DOHH2 (cell line): ENCODE results near the gene SMIM22.

Source experiments
- EZH2phosphoT487 ChIP-seq: fragments of 200-600 bp; sonication (generic); IDR thresholded peaks from 2 replicates; pipeline ENCODE4 v1.6.1; 2017; ENCODE audit warnings: borderline replicate concordance, mild to moderate bottlenecking, antibody characterized with exemption, low read length, moderate library complexity, mixed read lengths
- TF ChIP-seq, protein P1 (sequence below): fragments of 200-600 bp; sonication (generic); IDR thresholded peaks from one replicate; pipeline ENCODE4 v1.5.1; 2014; ENCODE audit warnings: antibody characterized with exemption, mild to moderate bottlenecking, low read depth, low read length; ENCODE audit not compliant: poor library complexity, severe bottlenecking

DNA sequence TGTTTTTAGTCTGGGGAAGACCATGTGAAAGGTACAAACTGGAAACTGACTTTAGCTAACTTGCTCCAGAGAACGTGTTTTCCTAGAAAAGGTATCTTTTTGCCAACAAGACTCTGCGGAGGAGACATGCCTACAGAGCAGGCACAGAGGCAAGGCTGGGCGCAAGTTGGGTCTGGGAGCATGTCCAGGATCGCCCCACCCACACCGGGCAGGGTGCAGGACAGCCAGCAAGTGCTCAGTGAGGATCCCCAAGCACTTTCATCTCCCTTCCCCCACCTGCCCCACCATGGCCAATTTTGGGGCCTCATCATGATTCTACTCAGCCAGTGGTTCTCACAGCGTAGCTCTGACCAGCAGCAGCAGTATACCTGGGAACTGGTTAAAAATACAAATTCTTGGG is 25.5 kb downstream of the SMIM22 start:
- TF ChIP-seq, protein P1, sequence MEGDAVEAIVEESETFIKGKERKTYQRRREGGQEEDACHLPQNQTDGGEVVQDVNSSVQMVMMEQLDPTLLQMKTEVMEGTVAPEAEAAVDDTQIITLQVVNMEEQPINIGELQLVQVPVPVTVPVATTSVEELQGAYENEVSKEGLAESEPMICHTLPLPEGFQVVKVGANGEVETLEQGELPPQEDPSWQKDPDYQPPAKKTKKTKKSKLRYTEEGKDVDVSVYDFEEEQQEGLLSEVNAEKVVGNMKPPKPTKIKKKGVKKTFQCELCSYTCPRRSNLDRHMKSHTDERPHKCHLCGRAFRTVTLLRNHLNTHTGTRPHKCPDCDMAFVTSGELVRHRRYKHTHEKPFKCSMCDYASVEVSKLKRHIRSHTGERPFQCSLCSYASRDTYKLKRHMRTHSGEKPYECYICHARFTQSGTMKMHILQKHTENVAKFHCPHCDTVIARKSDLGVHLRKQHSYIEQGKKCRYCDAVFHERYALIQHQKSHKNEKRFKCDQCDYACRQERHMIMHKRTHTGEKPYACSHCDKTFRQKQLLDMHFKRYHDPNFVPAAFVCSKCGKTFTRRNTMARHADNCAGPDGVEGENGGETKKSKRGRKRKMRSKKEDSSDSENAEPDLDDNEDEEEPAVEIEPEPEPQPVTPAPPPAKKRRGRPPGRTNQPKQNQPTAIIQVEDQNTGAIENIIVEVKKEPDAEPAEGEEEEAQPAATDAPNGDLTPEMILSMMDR = no peak
- TF ChIP-seq EZH2phosphoT487 = no peak
